GM19455 (cell line): Measurements from ENCODE around the gene MUCL3.
"Not testable (repeated sequence)": the region's sequence is repeated elsewhere in the genome, so short reads cannot be mapped to it uniquely, and the experiment has no call there.

Experiments used
- ATAC-seq: cut with Tn5 transposase; IDR thresholded peaks from one replicate; pipeline ENCODE4 v1.9.1; 2021; ENCODE audit not compliant: unreplicated experiment

Gene MUCL3

GRCh38 chr6:30912746-30913520 is 27.8 kb upstream of the MUCL3 start:
- no peak for ATAC-seq

- peak; percentile 36 for ATAC-seq
Observed at GRCh38 chr6:30913721-30914075, 27.1 kb upstream of the MUCL3 start.

- ATAC-seq = peak; percentile 81
Observed at GRCh38 chr6:30914076-30914853, 26.5 kb upstream of the MUCL3 start, which contains the start of gene VARS2. VARS2 (plus strand) TSS chr6:30914238; CDS start chr6:30914837, 599 bp downstream.

- ATAC-seq = no peak
Observed at GRCh38 chr6:30914854-30915590, 25.8 kb upstream of the MUCL3 start.

- no peak for ATAC-seq
Observed at GRCh38 chr6:30915591-30915946, 25.2 kb upstream of the MUCL3 start.

GRCh38 chr6:30917041-30917440 is 23.7 kb upstream of the MUCL3 start:
- no peak for ATAC-seq

GRCh38 chr6:30917487-30917886 is 23.3 kb upstream of the MUCL3 start:
- ATAC-seq = no peak

- ATAC-seq = no peak
Observed at GRCh38 chr6:30918670-30919069, 22.1 kb upstream of the MUCL3 start.

- ATAC-seq = no peak
Observed at GRCh38 chr6:30922447-30922852, 18.3 kb upstream of the MUCL3 start.

- ATAC-seq = not testable (repeated sequence)
Observed at GRCh38 chr6:30924040-30924627, 16.6 kb upstream of the MUCL3 start.

GRCh38 chr6:30926644-30927043 is 14.1 kb upstream of the MUCL3 start:
- ATAC-seq = no peak

GRCh38 chr6:30927080-30927479 is 13.7 kb upstream of the MUCL3 start:
- not testable (repeated sequence) for ATAC-seq

- no peak for ATAC-seq
Observed at GRCh38 chr6:30928677-30929076, 12.1 kb upstream of the MUCL3 start.

GRCh38 chr6:30930506-30930905 is 10.3 kb upstream of the MUCL3 start:
- no peak for ATAC-seq

GRCh38 chr6:30931272-30931671 is 9.5 kb upstream of the MUCL3 start:
- no peak for ATAC-seq

- ATAC-seq = no peak
Observed at GRCh38 chr6:30931969-30932645, 8.7 kb upstream of the MUCL3 start, which contains the start of gene SFTA2. SFTA2 (minus strand) TSS chr6:30932170; CDS start chr6:30932096, 74 bp downstream.

- no peak for ATAC-seq
Observed at GRCh38 chr6:30932665-30933365, 8.0 kb upstream of the MUCL3 start.

- ATAC-seq = no peak
Observed at GRCh38 chr6:30935018-30935417, 5.8 kb upstream of the MUCL3 start.

- ATAC-seq = no peak
Observed at GRCh38 chr6:30937265-30937664, 3.5 kb upstream of the MUCL3 start.

GRCh38 chr6:30938730-30939129 is 2.0 kb upstream of the MUCL3 start:
- no peak for ATAC-seq
